Tibial artery (tissue), 4 donors: Measurements from ENCODE around the gene MGME1.

Source experiments
- DNase-seq, 2 donors: peaks; one replicate each; pipeline ENCODE4 v3.0.0-alpha.2; 2019
- H3K27ac ChIP-seq, 2 donors: fragments of 200-600 bp; sonication (generic) in 1 of 2; 1 replicate in 1 of 2; 2 replicates in 1 of 2; pipeline ENCODE4 v1.5.1; 2018 to 2019; ENCODE audit warnings: mild to moderate bottlenecking in 1 of 2
- H3K27me3 ChIP-seq, 2 donors: fragments of 200-600 bp; sonication (generic) in 1 of 2; one replicate each; pipeline versions ENCODE4 v1.5.1 to v1.6.0; 2016 to 2019
- H3K36me3 ChIP-seq, 3 donors: fragments of 200-600 bp; sonication (generic) in 2 of 3; one replicate each; pipeline ENCODE4 v1.5.1; 2016 to 2019; ENCODE audit warnings: mild to moderate bottlenecking in 2 of 3
- H3K4me1 ChIP-seq, 4 donors: fragments of 200-600 bp; sonication (generic) in 2 of 4; 1 replicate in 3 of 4; 2 replicates in 1 of 4; pipeline ENCODE4 v1.5.1; 2016 to 2019
- H3K4me3 ChIP-seq, 2 donors: fragments of 200-600 bp; sonication (generic) in 1 of 2; 1 replicate in 1 of 2; 2 replicates in 1 of 2; pipeline ENCODE4 v1.5.1; 2018 to 2019; ENCODE audit warnings: mild to moderate bottlenecking in 2 of 2
- H3K9me3 ChIP-seq, 3 donors: fragments of 200-600 bp; sonication (generic) in 1 of 3; one replicate each; pipeline ENCODE4 v1.5.1; 2016 to 2019
- intact Hi-C: fragments of 100-400 bp; cut with DNase I; formaldehyde crosslinking; loops from one replicate; pipeline ENCODE4 v1.15.0; 2023; ENCODE audit warnings: low total_unique reads
- TF ChIP-seq, protein P1 (sequence below), 2 experiments: fragments of 200-600 bp in 1 of 2; fragments of 450-650 bp in 1 of 2; IDR thresholded peaks; one replicate each; pipeline ENCODE4 v1.5.1; 2017 to 2019; ENCODE audit warnings: antibody characterized with exemption in 2 of 2, mild to moderate bottlenecking in 1 of 2, moderate library complexity in 1 of 2

Gene MGME1

DNA sequence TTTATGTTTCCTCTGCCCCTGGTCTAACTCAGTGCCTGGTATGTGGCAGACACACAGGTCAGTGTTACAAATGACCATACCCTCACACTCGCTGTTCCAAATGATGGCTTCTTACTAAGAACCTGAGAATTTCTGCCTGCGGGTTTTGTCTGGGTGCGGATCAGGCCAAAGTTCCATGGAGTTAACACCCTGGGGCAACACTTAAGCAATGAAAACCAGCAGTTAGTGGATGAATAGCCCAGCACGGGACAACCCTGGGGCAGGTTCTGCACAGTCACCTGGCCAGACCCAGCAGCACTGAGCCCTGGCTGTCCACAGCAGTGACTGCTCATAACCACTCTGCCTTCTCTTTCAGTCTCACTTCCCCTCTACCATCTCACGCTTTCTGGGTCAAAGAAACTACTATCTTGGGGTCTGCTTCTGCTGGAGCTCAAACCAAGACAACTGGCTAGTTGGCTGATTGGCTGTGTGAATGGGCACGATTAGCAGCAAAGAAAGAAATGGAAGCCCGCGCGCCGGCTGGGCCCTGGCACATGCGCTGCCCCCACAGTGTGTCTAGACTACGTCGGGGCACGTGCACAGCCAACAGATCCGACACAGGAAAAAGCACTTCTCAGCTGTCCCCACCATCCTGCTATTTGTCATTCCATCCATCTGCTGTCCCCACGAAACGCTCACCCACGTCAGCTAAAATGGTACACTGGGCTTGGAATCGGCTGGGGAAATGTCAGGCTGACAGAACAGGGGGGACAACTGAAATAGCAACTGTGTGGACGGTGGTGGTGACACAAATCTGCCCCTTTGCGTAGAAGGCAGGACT, 36.6 kb downstream of the MGME1 start:
- Histone ChIP-seq H3K4me3 (no peak overlapping the region), H3K27me3 (no peaks in the 10 kb centered on the region), H3K27ac (no peak overlapping the region), H3K4me1 (peaks cover 0 to 12% (median 6%) of the 10 kb centered on the region in 4 donors), H3K36me3 (no peaks in the 10 kb centered on the region), H3K9me3 (no peaks in the 10 kb centered on the region)
- TF ChIP-seq, protein P1, sequence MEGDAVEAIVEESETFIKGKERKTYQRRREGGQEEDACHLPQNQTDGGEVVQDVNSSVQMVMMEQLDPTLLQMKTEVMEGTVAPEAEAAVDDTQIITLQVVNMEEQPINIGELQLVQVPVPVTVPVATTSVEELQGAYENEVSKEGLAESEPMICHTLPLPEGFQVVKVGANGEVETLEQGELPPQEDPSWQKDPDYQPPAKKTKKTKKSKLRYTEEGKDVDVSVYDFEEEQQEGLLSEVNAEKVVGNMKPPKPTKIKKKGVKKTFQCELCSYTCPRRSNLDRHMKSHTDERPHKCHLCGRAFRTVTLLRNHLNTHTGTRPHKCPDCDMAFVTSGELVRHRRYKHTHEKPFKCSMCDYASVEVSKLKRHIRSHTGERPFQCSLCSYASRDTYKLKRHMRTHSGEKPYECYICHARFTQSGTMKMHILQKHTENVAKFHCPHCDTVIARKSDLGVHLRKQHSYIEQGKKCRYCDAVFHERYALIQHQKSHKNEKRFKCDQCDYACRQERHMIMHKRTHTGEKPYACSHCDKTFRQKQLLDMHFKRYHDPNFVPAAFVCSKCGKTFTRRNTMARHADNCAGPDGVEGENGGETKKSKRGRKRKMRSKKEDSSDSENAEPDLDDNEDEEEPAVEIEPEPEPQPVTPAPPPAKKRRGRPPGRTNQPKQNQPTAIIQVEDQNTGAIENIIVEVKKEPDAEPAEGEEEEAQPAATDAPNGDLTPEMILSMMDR (IDR thresholded peaks at IDR 0.05) = no peak
- no peak for DNase-seq
- intact Hi-C loops = no loop called here

DNA sequence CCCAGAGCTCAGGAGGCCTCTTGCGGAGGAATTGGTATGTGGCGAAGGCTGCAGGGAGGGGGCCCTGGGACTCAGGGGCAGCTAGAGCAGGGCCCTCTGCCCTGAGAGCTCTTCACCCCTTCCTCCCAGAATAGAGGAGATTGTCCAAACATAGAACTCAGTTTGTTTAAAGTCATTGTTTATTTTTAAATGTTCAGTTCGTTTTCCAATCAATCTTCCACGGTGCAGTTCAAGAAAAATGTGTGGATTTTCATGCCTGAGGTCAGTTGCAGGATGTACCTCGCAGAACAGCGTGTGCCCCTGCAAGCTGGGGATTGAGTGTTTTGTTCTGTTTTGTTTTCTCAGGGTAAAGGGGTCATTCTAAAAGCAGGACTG, 37.2 kb downstream of the MGME1 start:
- H3K27ac ChIP-seq = no peak overlapping the region
- intact Hi-C loops = no loop called here
- no peaks in the 10 kb centered on the region for H3K27me3 ChIP-seq
- H3K9me3 ChIP-seq = no peaks in the 10 kb centered on the region
- TF ChIP-seq, protein P1 (IDR thresholded peaks at IDR 0.05) = no peak
- H3K4me1 ChIP-seq = peaks cover 0 to 12% (median 6%) of the 10 kb centered on the region in 4 donors
- H3K4me3 ChIP-seq = no peak overlapping the region
- DNase-seq = no peak
- H3K36me3 ChIP-seq = no peaks in the 10 kb centered on the region

DNA sequence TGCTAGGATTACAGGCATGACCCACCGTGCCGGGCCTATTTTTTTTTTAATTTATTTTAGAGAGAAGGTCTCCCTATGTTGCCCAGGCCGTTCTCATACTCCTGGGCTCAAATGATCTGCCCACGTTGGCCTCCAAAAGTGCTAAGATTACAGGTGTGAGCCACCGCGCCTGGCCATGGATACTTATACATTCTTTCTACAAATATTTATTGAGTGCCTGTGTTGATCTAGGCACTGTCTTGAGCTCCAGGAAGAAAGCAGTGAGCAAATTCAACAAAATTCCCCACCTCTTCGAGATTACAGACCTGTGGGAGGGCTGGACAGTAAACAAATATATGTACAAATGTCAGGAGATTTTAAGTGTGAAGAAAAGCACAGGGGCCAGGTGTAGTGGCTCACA, 37.9 kb downstream of the MGME1 start:
- Histone ChIP-seq H3K27ac (no peak overlapping the region), H3K4me1 (peaks cover 0 to 12% (median 6%) of the 10 kb centered on the region in 4 donors), H3K27me3 (no peaks in the 10 kb centered on the region), H3K4me3 (no peak overlapping the region), H3K9me3 (no peaks in the 10 kb centered on the region), H3K36me3 (no peaks in the 10 kb centered on the region)
- TF ChIP-seq, protein P1 (IDR thresholded peaks at IDR 0.05) = no peak
- DNase-seq = no peak
- intact Hi-C loops = no loop called here

DNA sequence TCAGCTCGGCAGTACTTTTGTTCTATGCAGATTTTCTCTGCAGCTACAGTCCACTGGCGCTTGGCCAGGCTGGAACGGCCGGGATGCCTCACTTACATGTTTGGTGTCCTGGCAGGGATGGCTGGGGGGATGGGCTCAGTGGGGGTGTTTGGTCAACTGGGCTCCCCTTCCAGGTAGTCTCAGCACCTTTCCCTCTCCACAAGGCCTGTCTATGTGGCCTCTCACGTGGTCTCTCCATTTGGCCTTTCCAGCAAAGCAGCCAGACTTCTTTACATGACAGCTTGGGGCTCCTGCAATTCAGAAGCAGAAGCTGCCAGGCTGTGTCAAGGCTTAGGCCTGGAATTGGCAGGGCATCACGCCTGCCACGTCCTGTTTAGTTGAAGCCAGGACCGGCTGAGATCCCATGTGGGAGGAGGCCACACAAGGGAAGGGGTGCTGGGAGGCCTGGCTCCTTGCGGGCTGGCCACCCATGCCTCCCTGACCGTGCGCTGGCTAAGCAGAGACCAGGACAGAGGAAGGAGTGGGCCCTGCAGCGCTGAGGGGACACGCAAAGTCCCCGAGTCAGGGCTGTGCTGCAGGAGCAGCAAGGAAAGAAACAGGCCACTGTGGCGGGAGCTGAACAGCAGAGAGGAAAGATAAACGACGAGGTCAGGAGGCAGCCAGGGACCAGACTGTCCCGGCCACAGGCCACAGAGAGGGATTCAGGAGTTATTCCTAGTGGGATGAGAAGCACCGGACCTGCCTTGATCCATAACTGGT, 38.9 kb downstream of the MGME1 start:
- TF ChIP-seq, protein P1 (IDR thresholded peaks at IDR 0.05) = no peak
- Histone ChIP-seq H3K27me3 (no peaks in the 10 kb centered on the region), H3K9me3 (no peaks in the 10 kb centered on the region), H3K27ac (no peak overlapping the region), H3K4me3 (no peak overlapping the region), H3K4me1 (peaks cover 0 to 12% (median 5%) of the 10 kb centered on the region in 4 donors), H3K36me3 (no peaks in the 10 kb centered on the region)
- DNase-seq = peak in 1 of 2 donors; percentile 64
- intact Hi-C loops = no loop called here

DNA sequence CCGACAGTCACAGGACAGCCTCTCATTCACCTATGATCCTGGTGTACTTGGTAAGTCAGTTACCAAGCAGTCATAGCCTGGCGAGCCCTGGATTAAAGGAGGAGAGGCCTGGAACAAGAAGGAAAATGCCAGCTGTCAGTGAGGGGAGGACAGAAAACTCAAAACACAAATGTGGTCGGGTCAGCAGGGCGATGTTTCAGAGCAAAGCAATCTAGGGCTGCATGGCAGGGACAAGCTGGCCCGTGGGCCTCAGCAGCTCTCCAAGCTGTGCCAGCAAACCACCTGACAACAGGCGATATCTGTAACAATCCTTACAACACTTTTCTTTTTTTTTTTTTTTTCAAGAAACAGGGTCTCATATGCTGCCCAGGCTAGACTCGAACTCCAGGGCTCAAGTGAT, 40.3 kb downstream of the MGME1 start:
- H3K36me3 ChIP-seq = no peaks in the 10 kb centered on the region
- peaks cover 0 to 12% (median 5%) of the 10 kb centered on the region in 4 donors for H3K4me1 ChIP-seq
- intact Hi-C loops = no loop called here
- no peak overlapping the region for H3K4me3 ChIP-seq
- TF ChIP-seq, protein P1 (IDR thresholded peaks at IDR 0.05) = no peak
- no peaks in the 10 kb centered on the region for H3K9me3 ChIP-seq
- DNase-seq = no peak
- no peak overlapping the region for H3K27ac ChIP-seq
- no peaks in the 10 kb centered on the region for H3K27me3 ChIP-seq
